GM18505 (cell line): ENCODE results near the gene ST6GALNAC1.

Experiments used
- ATAC-seq: cut with Tn5 transposase; IDR thresholded peaks from one replicate; pipeline ENCODE4 v1.9.1; 2021; ENCODE audit not compliant: unreplicated experiment
- POLR2A ChIP-seq: IDR thresholded peaks from 4 replicates; pipeline ENCODE4 v1.6.1; 2011; ENCODE audit warnings: borderline replicate concordance; ENCODE audit not compliant: insufficient read depth, insufficient read length; ENCODE audit errors: extremely low read depth

ST6GALNAC1 gene

GRCh38 chr17:76643553-76644148 lies at the start of gene ST6GALNAC1:
Gene ST6GALNAC1, minus strand, starts transcription at chr17:76643757. Its CDS starts 119 bp downstream, at chr17:76643638.
- no peak for TF ChIP-seq POLR2A
- no peak for ATAC-seq

GRCh38 chr17:76691379-76692191 lies 48.0 kb upstream of the ST6GALNAC1 start:
- no peak for ATAC-seq
- no peak for TF ChIP-seq POLR2A

DNA sequence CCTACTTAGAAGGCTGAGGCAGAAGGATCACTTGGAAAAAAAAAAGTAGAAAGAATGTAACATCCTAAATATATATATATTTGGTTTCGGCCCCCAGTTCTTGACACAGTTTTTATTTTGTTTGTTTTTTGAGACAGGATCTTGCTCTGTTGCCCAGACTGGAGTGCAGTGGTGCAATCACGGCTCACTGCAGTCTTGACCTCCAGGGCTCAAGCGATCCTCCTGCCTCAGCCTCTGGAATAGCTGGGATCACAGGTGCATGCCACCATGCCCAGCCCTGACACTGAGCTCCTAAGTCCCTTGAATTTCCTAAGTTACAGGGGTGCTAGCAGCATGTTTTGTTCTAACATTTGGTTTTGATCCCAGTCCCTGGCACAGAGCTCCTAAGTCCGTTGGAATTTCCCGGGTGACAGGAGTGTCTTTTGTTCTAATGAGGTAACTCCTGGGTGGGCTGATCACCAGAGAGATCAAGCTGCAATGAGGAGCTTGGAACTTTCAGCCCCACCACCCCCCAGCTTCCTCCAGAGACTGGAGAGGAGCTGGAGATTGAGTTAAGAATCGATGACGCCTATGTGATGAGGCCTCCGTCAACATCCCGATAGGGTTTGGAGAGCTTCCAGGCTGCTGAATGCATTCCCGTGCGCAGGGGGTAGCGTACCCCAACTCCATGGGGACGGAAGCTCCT lies 47.2 kb upstream of the ST6GALNAC1 start:
- TF ChIP-seq POLR2A, result no peak

DNA sequence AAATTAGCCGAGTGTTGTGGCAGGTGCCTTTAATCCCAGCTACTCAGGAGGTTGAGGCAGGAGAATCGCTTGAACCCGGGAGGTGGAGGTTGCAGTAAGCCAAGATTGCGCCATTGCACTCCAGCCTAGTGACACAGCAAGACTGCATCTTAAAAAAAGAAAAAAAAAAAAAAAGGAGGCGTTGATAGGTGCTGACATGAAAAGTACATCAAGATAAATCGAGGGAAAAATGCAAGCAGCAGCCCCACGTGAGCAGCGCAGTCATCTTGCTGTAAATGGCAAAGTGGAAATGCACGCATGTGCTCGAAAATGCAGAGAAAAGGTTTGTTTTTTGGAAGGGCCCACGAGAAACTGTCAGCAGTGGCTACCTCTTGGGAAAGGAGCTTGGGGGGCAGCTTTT lies 46.3 kb upstream of the ST6GALNAC1 start:
- ATAC-seq, result no peak
- TF ChIP-seq POLR2A, result no peak

More for the DNA sequence above, 47.2 kb upstream of the ST6GALNAC1 start:
- ATAC-seq, result no peak

GRCh38 chr17:76688165-76688622 lies 44.6 kb upstream of the ST6GALNAC1 start:
- ATAC-seq, result no peak
- no peak for TF ChIP-seq POLR2A

DNA sequence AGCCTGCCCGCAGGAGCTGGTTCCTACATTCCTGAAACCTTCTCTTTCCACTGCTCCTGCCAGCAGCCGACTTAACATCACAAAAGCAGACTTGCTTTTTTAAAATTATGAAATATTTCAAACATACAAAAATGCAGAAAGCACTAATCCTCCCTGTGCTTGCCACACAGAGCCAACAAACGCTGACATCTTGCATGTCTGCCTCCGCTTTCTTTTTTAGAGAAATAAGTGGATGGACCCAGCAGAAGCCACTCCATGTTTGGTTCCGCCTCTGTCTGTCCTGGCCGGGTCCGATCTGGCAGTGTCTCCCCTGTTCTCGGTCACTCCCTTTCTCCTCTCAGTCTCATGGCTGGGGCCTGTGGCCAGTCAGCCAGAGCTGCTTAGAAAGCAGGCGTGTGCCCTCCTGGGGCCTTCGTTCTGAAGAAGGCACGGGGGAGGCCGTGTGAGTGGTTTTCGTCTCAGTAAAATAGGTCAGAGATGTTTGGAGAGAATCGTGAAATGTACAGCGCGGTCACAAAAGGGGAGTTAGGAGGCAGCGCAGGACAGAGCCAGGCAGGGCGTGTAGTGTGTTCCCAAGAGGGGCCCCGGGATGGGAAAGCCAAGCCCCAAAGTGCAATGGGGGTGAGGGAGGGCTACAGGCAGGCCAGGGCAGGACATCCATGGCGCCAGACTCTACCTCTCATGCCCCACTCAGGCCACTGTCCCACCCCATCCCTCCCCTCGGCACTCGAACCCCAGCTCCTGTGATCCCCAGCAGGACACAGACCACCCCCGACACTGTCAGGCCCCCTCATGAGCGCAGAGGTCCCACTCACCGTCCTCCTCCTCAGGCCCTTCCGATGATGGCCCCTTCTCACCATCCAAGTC lies 44.0 kb upstream of the ST6GALNAC1 start:
- no peak for ATAC-seq
- TF ChIP-seq POLR2A, result no peak

- no peak for TF ChIP-seq POLR2A
- ATAC-seq, result no peak
Observed at GRCh38 chr17:76686538-76687297, 43.2 kb upstream of the ST6GALNAC1 start.

DNA sequence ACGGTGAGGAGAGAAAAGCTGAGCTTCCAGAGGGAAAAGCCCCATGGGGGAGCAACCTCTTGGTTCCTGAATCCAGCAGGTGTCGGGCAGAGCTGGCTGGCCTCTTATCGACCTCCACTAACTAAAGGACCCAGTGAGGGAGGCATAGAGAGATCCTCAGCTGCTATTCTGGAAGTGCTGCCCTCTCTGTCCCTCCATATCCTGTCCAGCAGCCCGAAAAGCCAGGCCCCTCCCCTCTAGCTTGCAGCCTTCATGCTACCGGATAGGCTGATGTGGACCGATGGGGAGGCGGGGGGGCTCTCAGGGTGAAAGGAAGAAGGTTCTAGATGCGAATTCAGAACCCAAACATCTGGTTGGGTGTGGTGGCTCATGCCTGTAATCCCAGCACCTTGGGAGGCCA lies 42.3 kb upstream of the ST6GALNAC1 start:
- ATAC-seq, result no peak
- TF ChIP-seq POLR2A, result no peak

- no peak for ATAC-seq
- no peak for TF ChIP-seq POLR2A
Observed at GRCh38 chr17:76685366-76685765, 41.8 kb upstream of the ST6GALNAC1 start.

GRCh38 chr17:76684756-76685155 lies 41.2 kb upstream of the ST6GALNAC1 start:
- TF ChIP-seq POLR2A, result no peak
- ATAC-seq, result no peak

DNA sequence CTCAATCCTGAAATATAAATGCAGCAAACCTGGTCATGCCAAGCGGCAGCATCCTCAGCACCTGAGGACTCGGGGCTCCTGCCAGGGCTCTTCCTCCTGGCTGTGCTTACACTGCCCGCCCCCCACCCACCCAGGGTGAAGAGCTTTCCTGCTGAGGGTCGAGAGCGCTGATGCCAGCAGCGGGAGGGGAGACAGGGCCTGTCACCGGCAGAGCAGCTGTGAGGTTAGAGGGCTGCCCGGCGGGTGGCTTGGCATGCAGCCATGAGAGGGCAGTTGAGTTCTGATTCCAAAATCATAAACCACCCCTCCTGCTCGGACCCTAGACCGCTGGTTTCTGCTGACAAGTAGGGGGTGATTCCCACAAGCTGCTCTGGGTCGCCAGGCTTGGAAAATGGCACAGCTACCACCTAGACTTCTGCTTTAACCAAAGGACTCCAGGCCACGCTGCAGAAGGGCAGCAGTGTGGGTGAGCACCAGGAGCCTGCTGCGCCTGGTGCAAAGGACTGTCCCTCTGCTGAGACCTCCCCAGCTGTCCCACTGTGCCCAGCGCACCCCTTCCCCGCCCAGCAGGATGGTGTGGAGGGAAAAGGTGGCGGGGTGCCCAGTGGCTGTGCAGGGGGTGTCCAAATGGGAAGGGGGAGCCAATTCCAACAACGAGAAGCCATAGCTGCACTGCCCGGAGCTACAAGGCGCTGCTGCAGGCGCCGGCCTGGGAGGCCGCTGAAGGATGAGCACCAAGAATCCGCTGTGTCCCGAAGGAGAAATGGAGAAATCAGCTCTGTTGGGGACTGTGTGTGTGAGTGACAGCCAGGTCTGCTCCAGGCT lies 40.6 kb upstream of the ST6GALNAC1 start:
- ATAC-seq, result no peak
- TF ChIP-seq POLR2A, result no peak
